Inferior parietal cortex (tissue), 1 donor: Measurements from ENCODE around the gene FDXR.

ENCODE experiments used
- DNase-seq: peaks from one replicate; pipeline ENCODE4 v3.0.0-alpha.2; 2016; ENCODE audit errors: extremely low spot score

FDXR gene

GRCh38 chr17:74858672-74859458, 13.9 kb downstream of the FDXR start:
- no peak for DNase-seq

DNA sequence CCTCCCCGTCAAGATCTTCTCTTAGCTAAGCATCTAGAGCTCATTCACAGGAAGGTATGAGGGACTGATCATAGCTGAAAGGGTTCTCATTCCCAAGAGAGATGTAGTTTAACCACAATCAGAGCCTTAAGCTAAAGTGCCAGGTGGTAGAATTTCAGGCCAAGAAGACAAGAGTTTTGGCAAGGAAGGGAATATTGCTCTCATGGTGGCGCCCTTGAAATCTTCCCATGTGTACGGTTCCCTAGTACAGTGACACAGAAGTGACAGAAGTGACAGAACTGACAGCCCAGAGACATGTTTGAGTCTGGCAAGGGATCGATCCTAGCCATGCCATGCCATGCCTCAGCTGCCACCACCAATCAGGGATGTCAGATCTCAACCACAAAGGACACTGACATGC, 15.6 kb downstream of the FDXR start:
- no peak for DNase-seq

GRCh38 chr17:74856112-74856511, 16.7 kb downstream of the FDXR start:
- DNase-seq, result no peak

- DNase-seq, result no peak
Observed at GRCh38 chr17:74855323-74855722, 17.5 kb downstream of the FDXR start.

- no peak for DNase-seq
Observed at GRCh38 chr17:74854792-74855191, 18.0 kb downstream of the FDXR start.

DNA sequence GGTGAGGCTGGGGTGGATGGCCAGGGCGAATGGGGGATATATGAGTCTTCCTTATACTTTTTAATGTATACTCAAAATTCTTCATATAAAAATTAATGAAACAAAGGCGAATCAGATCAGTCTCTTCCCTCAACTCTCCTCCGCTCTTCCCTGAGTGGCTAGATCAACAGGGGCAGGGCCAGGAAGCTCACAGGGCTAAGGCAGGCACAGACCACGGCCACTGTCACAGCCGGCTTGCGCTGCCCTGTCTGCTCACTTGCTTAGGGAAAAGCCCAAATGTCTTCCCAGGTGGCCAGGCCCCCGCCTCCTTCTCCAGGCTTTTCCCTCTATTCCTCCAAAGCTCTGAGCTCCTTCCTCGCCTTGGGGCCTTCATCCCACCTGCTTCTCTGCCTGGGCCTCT, 19.1 kb downstream of the FDXR start:
- no peak for DNase-seq

DNA sequence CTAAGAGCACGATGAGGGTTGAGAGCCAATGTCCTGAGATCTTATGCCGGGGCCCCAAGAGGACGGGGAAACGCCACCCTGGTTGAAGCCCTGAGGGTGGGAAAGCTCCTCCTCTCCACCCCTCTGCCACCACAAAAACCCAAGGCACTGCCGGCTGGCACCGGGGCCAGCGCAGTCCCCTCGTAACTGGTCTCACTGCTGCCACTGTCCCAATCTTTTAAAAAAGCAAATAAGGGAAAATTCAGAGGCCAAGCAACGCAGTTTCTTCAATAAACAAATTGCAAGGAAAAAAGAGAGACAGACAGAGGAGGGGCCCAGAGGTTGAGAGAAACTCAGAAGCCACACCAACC, 19.8 kb downstream of the FDXR start:
- no peak for DNase-seq

DNA sequence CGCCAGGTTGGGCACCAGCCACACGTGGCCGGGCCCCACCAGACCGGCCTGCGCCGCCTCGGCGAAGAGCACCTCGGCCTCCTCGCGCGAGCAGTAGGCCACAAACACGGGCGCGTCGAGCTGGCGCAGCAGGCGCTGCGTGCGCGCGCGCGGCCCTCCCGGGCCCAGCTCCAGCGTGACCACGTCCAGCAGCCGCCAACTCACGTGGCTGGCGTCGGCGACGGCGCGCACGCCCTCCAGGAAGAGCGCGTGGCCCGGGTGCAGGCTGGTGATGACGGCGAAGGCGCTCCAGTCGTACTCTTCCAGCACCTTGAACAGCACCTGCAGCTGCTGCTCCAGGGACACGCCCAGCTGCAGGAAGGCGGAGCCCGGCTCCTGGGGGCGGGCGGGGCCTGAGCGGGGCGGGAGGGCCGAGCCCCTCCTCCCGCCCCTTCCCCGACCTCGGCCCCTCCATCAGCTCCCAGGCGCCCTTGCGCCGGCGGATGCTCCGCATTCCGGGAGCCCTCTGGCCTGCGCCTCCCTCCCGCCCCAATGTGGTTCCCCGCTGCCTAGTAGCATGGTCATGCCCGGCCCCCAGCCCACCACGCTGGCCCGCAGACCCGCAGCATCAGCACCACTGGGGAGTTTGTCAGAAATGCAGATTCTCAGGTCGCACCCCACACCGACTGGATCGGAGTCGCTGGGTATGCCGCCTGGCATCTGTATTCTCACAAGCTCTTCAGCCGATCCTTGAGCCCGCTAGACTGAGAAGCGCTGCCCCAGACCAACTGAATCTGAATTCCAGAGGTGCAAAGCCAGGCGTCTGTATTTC, 20.4 kb downstream of the FDXR start:
- no peak for DNase-seq

DNA sequence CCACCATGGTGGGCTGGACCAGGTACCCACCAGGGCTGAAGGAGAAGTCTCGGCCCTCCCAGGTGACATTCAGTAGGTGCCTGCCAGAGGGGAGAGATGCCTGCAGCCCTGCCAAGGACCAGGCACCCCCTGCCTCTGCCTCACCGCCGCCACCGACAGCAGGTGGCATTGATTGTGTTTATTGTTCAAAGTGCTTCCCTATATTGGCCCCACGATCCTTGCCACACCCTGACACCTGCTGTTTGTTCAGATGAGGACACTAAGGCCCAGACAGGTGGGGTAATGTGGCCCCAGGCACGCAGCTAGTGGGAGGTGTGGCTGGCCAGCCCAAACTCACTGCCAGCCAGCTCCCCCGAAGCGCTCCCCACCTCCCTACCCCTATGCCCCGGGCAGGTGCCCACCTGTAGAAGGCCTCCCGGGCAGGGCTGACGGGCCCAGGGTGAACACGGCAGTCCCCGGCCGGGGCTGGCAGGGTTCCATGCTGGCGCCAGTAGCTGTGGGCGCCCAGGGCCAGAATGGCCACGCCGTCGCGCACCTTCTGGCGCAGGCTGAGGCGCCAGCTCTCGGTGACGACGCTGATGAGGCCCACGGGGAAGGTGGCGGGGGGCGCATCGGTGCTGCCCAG, 21.1 kb downstream of the FDXR start:
- DNase-seq, result no peak

DNA sequence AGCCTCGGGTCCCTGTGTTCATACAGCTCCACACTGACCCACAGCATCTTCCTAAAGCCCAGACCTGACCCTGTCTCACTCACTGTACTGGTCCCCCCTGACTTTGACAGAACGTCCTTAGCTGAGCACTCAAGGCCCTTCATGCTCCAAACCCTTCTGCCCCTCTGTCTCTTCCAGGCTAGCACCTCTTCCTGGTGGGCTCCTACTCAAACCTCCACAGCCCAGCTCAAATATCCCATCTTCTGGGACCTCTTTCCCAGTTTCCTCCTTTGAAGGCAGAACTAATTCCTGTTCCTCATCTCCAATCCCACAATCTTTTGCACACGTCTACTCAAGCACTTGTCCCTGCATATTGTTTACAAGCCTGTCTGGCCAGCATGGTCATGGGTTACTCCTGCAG, 21.9 kb downstream of the FDXR start:
- DNase-seq, result no peak

DNA sequence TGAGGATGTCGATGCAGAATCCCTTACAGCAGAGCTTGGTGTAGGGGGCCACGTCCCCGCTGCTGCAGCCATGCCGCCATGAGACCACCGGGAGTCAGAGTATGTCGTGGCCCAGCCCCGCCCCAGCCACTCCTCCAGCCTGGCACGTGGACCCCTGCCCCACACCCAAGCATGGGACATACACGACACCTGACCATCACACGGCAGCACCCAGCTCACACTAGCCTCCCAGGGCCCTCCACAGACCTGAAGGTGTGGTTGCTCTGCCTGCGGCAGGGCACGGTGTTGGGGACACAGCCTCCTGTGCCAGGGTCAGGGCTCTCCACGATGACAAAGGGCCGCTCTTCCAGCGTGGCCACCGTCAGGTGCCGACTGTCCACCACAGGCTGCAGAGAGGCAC, 22.5 kb downstream of the FDXR start:
- no peak for DNase-seq

- DNase-seq, result no peak
Observed at GRCh38 chr17:74848656-74849399, 24.0 kb downstream of the FDXR start.

DNA sequence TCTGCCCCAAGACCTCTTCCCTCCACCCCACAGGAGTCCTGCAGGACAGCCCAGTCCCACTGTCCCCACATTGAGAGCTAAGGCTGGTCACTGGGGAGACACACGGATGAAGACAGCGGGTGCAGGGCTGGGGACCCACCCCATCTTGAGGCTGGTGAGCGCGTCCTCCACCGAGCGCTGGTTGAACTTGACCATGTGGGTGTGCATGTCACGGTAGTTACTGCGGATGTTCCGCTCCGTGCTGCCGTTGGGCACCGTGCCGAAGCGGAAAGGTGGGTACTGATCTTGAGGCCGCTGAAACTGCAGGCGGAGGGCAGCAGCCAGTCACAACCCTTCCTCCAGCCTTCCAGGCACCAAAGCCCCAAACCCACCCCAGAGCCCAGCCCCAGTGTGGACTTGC, 26.2 kb downstream of the FDXR start:
- DNase-seq, result no peak

DNA sequence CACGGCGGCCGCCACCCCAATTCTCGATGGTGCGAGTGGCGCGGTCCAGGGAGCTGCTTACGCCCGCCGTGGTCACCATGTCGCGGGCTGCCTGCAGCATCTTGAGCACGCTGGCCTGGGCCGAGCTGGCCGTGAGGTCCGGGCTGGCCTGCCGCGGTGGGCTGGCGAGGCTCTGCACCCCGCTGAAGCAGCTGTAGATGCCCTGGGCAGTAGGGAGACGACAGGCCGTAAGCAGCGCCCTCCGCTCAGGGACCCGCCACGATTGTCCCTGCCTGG, 29.5 kb downstream of the FDXR start:
- DNase-seq, result no peak

DNA sequence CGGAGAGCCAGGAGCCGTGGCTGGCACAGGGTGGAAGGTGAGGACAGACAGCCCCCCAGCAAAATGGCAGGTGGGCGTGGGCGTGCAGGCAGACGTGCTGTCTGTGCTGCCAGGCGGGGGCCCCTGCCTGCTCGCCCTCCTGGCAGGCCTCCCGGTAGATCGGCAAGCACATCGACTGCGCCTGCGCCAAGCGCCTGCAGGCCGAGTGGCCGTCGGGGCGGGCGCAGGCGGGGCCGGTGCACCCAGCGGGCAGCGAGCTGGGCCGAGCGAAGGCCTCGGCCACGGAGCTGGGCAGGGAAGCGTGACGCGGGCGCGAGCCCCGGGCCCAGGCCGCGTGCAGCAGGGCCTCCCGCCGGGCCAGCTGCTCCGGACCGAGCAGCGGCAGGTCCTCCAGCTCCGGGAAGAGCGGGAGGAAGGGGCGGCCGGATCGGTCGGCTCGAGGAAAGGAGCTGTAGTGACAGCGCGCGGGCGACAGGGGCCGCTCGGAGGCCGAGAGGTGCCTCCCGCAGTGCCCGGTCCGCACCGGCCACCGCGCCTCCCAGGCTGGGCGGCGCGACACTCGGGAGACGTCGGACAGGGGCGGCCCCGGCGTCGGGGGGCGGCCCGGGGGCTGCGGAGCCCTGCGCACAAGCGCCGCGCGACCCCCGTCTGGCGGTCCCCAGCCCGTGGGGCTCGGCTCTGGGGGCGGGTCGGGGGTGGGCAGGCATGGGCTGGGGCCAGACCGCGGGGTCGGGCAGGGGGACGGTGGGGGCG, 30.0 kb downstream of the FDXR start:
- DNase-seq, result peak; percentile 60

DNA sequence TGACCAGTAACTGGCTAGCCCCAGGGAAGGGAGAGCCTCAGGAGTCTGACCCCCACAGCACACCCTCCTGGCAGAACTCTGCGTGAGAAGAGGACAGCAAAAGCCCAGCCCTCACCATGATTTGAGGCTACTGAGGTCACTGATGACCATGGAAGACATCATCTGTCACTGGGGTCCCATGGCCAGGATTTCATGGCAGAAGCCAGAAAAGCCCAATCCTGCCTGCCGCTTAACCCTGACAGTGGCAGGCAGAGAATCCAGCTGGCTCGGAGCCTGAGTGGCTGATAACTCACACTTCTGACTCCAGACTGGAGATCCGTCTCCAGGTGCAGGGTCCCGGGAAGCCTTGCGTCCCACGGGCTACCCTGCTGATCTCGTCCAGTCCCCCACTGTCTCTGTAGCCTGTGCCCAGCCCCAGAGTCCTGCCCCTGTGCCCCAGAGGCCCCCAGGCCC, 30.6 kb downstream of the FDXR start:
- DNase-seq, result no peak

- DNase-seq, result peak; percentile 50
Observed at GRCh38 chr17:74840989-74841666, 31.7 kb downstream of the FDXR start.

DNA sequence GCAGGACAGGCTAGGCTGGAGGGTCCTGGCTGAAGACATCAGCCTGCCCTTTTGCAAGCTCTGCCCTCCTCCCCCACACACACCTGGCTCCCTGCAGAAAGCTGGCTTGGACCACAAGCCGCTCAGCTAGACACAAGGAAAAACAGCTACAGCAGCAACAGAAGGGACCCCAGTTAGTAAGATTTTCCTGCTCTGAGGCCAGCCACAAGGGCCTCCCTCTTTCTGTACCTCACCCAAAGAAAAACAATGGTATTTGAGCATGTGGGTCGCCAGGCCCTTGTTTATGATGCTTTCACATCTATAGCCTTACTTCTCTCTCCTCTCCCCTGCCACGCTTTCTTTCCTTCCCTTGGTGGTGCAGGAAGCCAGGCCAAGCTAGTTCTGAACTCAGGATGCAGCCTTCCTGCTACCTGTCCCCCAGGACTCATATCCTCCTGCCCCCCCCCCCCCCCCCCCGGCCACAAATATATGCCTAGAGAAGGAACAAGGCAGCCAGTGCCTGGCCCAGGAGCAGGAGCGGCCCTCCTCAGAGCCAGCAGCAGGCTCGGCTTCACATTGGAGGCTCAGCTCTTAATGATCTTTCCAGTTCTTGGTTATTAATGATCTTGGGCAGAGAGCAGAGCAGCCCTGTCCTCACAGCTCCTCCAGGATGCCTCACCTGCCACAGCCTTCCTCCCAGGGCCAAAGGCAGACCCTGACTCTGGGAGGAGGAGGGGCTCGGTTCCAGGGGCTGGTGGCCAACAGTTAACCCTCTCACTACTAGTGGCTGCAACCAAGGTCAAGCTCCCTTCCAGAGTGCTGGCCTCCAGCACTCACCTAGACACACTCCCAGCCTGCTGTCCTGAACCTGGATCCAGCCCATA, 32.6 kb downstream of the FDXR start:
- DNase-seq, result no peak

DNA sequence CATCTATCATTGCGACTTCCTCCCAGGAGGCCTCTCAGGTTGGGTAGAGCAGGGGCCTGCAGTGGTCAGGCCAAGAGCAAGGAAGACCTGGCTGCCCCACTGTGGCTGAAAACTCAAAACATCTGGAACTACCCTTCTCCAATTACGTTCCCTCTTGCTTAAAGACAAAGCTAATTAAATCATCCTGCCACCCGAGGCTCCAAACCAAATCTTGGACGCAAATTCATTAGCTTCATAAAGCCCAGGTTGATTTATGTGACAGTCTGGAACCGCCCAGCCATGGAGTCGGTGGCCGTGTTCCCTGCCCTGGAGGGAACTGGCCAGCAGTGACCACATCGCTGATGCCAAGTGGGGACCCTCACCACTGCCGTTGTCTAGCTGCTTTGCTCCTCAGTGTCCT, 34.5 kb downstream of the FDXR start:
- DNase-seq, result no peak
